WI38 (cell line): ENCODE measurements around the gene TSTD1.
"Not testable (repeated sequence)": the region's sequence is repeated elsewhere in the genome, so short reads cannot be mapped to it uniquely, and the experiment has no call there.

Experiments used
- H3K4me3 ChIP-seq: 2 replicates; pipeline ENCODE4 v1.5.1; 2011; ENCODE audit warnings: low read depth, mild to moderate bottlenecking, control low read depth, low read length
- CTCF ChIP-seq: IDR thresholded peaks from 2 replicates; pipeline ENCODE4 v1.5.1; 2012; ENCODE audit warnings: low read depth, mild to moderate bottlenecking, control low read depth, low read length

Gene TSTD1

DNA sequence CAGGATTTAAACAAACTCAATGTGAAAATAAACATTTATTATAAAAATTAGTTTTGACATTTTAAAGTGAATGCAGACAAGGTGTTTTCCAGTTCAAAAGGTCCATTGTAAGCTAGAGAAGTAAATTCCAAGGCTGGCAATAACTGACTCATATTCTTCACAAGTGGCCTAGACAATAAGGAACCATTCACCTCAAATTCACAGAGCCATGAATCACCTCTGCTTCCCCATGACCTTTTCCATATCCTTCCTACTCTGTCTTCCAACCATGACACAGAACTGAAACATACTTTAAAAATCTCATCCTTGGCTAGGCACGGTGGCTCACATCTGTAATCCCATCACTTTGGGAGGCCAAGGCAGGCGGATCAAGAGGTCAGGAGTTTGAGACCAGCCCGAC is 42.6 kb downstream of the TSTD1 start:
- TF ChIP-seq CTCF = no peak
- H3K4me3 ChIP-seq = no peak overlapping the region

DNA sequence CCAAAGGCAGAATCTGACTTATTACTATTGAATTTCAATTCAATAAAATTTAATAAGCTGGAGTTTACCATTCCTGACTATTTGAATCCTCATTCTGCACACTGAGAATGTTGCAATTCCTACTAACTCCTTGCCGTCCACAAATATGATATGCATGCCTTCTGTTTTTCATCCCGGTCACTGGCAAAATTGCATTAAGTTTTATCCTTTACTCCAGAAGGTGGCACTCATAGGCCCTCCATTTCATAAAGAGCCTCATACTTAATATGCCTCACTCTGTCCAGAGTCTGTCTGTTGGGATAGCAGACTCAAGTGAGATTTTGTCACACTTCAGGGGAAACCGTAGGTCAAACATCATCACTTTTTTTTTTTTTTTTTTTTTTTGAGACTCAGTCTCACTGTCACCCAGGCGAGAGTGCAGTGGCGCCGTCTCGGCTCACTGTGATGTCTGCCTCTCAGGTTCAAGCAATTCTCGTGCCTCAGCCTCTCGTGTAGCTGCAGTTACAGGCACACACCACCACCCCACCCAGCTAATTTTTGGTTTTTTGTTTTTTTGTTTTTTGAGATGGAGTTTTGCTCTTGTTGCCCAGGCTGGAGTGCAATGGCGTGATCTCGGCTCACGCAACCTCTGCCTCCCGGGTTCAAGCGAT is 45.1 kb downstream of the TSTD1 start:
- peak; percentile 17; the same call in 1 of the 2 replicates for TF ChIP-seq CTCF

DNA sequence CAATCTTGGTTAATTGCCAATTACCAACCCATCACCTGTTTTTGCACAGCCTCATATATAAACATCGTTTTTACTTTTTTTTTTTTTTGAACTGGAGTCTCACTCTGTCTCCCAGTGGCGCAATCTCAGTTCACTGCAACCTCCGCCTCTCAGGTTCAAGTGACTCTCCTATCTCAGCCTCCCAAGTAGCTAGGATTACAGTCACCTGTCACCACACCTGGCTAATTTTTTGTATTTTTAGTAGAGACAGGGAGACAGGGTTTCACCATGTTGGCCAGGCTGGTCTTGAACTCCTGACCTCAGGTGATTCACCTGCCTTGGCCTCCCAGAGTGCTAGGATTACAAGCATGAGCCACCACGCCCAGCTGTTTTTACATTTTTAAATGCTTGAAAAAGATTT is 46.7 kb downstream of the TSTD1 start:
- H3K4me3 ChIP-seq = not testable (repeated sequence)

More for the DNA sequence above, 45.1 kb downstream of the TSTD1 start:
- H3K4me3 ChIP-seq = no peak overlapping the region
